Lung (tissue), 13 donors: ENCODE measurements around the gene ACOT7. TPM values are rescaled to one million over a fixed set of nuclear protein-coding genes. Genes with fewer than 3 reads are reported as not detected.

Source experiments
- ATAC-seq: fragments of 200-7000 bp; cut with Tn5 transposase; one replicate; pipeline ENCODE4 v1.9.1; 2020; ENCODE audit warnings: moderate number of reproducible peaks; ENCODE audit not compliant: insufficient read depth, low FRiP score
- DNase-seq, 3 donors: peaks; one replicate each; pipeline ENCODE4 v3.0.0-alpha.2; 2013 to 2017
- H3K27ac ChIP-seq, 2 donors: one replicate each; pipeline ENCODE4 v1.5.1; 2013; ENCODE audit warnings: mild to moderate bottlenecking in 2 of 2, moderate library complexity in 2 of 2, control low read depth in 1 of 2, inconsistent platforms in 1 of 2, low read depth in 1 of 2, low read length in 1 of 2
- H3K27me3 ChIP-seq, 3 donors: one replicate each; pipeline ENCODE4 v1.5.1; 2013; ENCODE audit warnings: low read length in 2 of 3; ENCODE audit not compliant: control insufficient read depth in 3 of 3, insufficient read depth in 3 of 3
- H3K36me3 ChIP-seq, 4 donors: one replicate each; pipeline ENCODE4 v1.5.1; 2013; ENCODE audit warnings: low read length in 4 of 4, mild to moderate bottlenecking in 1 of 4, moderate library complexity in 1 of 4; ENCODE audit not compliant: control insufficient read depth in 4 of 4, insufficient read depth in 4 of 4
- H3K4me1 ChIP-seq, 5 donors: one replicate each; pipeline ENCODE4 v1.5.1; 2013; ENCODE audit warnings: low read length in 5 of 5, mild to moderate bottlenecking in 2 of 5, moderate library complexity in 1 of 5; ENCODE audit not compliant: control insufficient read depth in 5 of 5, insufficient read depth in 5 of 5
- H3K4me3 ChIP-seq: one replicate; pipeline ENCODE4 v1.5.1; 2013; ENCODE audit warnings: mild to moderate bottlenecking, control low read depth, moderate library complexity
- H3K9ac ChIP-seq, 2 donors: one replicate each; pipeline ENCODE4 v1.5.1; 2013; ENCODE audit warnings: low read length in 2 of 2, control low read depth in 1 of 2; ENCODE audit not compliant: insufficient read depth in 1 of 2
- H3K9me3 ChIP-seq, 4 donors: one replicate each; pipeline ENCODE4 v1.5.1; 2013; ENCODE audit warnings: low read length in 3 of 4, mild to moderate bottlenecking in 1 of 4, moderate library complexity in 1 of 4; ENCODE audit not compliant: control insufficient read depth in 4 of 4, insufficient read depth in 3 of 4
- whole genome bisulfite sequencing, 2 donors: extraction: QIAGEN DNeasy Blood & Tissue Kit; methylation state at CpG; one replicate each; pipeline ENCODE4 v1.1.7; 2013; 5-methylcytosine and 5-hydroxymethylcytosine counted together
- polyA plus RNA-seq, 2 donors: library from polyadenylated mRNA; stranded (reverse); fragments of 200-250 nt; gene quantifications; one replicate each; pipeline ENCODE4 v1.2.1, GENCODE V29; 2013
- small RNA-seq: library from RNA; depleted of rRNA; stranded (forward); fragments of <200 nt; gene quantifications from one replicate; pipeline ENCODE3, GENCODE V24; 2014; ENCODE audit warnings: low replicate concordance
- total RNA-seq, 2 donors: library from RNA; depleted of rRNA in 1 of 2; stranded (reverse); fragments of >200 nt in 1 of 2; gene quantifications; one replicate each; pipeline ENCODE4 v1.2.1, GENCODE V29; 2014 to 2021
- TF ChIP-seq, protein P1 (sequence below): IDR thresholded peaks from 2 replicates; pipeline ENCODE4 v1.5.1; 2012; ENCODE audit warnings: mild to moderate bottlenecking; ENCODE audit errors: control extremely low read depth, extremely low read depth
- donor health status: control.
- donor health status: control.
- donor health status: Bipolar disorder and iron deficiency.
- donor health status: healthy.
- donor health status: DM: yes; HTN: yes; CAD: no.

The ACOT7 gene
- total and polyA plus RNA-seq, 4 donors: 8.8 to 37.4 (median 23.1) TPM

- ATAC-seq (no peak), DNase-seq (peak; percentile 38 to 52 (median 51))
- Histone ChIP-seq H3K9ac (no peak overlapping the region), H3K36me3 (peaks cover 0 to 10% (median 7%) of the 10 kb centered on the region in 4 donors), H3K4me3 (no peak overlapping the region), H3K27me3 (no peaks in the 10 kb centered on the region), H3K9me3 (no peaks in the 10 kb centered on the region), H3K27ac (no peak overlapping the region), H3K4me1 (peaks cover 0 to 3% (median 0%) of the 10 kb centered on the region in 5 donors)
- WGBS, 2 donors: 75 to 82% methylated on average over 16 of the region's 16 CpGs
- TF ChIP-seq, protein P1, sequence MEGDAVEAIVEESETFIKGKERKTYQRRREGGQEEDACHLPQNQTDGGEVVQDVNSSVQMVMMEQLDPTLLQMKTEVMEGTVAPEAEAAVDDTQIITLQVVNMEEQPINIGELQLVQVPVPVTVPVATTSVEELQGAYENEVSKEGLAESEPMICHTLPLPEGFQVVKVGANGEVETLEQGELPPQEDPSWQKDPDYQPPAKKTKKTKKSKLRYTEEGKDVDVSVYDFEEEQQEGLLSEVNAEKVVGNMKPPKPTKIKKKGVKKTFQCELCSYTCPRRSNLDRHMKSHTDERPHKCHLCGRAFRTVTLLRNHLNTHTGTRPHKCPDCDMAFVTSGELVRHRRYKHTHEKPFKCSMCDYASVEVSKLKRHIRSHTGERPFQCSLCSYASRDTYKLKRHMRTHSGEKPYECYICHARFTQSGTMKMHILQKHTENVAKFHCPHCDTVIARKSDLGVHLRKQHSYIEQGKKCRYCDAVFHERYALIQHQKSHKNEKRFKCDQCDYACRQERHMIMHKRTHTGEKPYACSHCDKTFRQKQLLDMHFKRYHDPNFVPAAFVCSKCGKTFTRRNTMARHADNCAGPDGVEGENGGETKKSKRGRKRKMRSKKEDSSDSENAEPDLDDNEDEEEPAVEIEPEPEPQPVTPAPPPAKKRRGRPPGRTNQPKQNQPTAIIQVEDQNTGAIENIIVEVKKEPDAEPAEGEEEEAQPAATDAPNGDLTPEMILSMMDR: no peak
These were observed 175.0 kb downstream of the ACOT7 start for GRCh38 chr1:6218375-6219164.

Small RNAs within 50 kb of the gene (small RNA-seq; reads per million reads assigned to genes)
- not detected for gene MIR4252

Other genes starting within 250 kb of the ACOT7 start
- under 1 TPM; 0.48 to 0.55 TPM for gene CHD5, start 213.4 kb downstream of the ACOT7 start, total RNA-seq
- gene CHD5, start 213.4 kb downstream of the ACOT7 start, polyA plus RNA-seq: under 1 TPM; 0.10 to 0.14 TPM
- 100 to 1,000 TPM; 224 to 272 TPM for gene RPL22, start 194.2 kb downstream of the ACOT7 start, total RNA-seq
- 100 to 1,000 TPM; 186 to 985 TPM for gene RPL22, start 194.2 kb downstream of the ACOT7 start, polyA plus RNA-seq
- 10 to 100 TPM; 11.1 to 14.4 TPM for gene RNF207, start 187.6 kb downstream of the ACOT7 start, total RNA-seq
- gene RNF207, start 187.6 kb downstream of the ACOT7 start, polyA plus RNA-seq: 10 to 100 TPM in 1 of 2 donors, 1 to 10 TPM in 1; 8.0 to 13.5 TPM
- gene ICMT, start 157.8 kb downstream of the ACOT7 start, total RNA-seq: 10 to 100 TPM; 30.2 to 68.5 TPM
- gene ICMT, start 157.8 kb downstream of the ACOT7 start, polyA plus RNA-seq: 10 to 100 TPM; 17.4 to 33.6 TPM
- not detected for gene HES3, start 149.6 kb downstream of the ACOT7 start, total RNA-seq
- not detected for gene HES3, start 149.6 kb downstream of the ACOT7 start, polyA plus RNA-seq
- gene GPR153, start 132.7 kb downstream of the ACOT7 start, total RNA-seq: 10 to 100 TPM in 1 of 2 donors, 1 to 10 TPM in 1; 8.0 to 17.0 TPM
- gene GPR153, start 132.7 kb downstream of the ACOT7 start, polyA plus RNA-seq: 1 to 10 TPM; 3.2 to 4.3 TPM
- gene HES2, start 26.2 kb upstream of the ACOT7 start, total RNA-seq: 1 to 10 TPM in 1 of 2 donors, under 1 TPM in 1; 0.26 to 5.0 TPM
- 1 to 10 TPM in 1 of 2 donors, under 1 TPM in 1; 0.86 to 4.5 TPM for gene HES2, start 26.2 kb upstream of the ACOT7 start, polyA plus RNA-seq
- 10 to 100 TPM; 11.2 to 20.8 TPM for gene ESPN, start 31.0 kb upstream of the ACOT7 start, total RNA-seq
- gene ESPN, start 31.0 kb upstream of the ACOT7 start, polyA plus RNA-seq: 1 to 10 TPM; 2.1 to 3.6 TPM
- 10 to 100 TPM; 11.2 to 19.8 TPM for gene TNFRSF25, start 72.4 kb upstream of the ACOT7 start, total RNA-seq
- 10 to 100 TPM in 1 of 2 donors, 1 to 10 TPM in 1; 4.9 to 12.3 TPM for gene TNFRSF25, start 72.4 kb upstream of the ACOT7 start, polyA plus RNA-seq
- 10 to 100 TPM; 11.2 to 22.9 TPM for gene PLEKHG5, start 97.9 kb upstream of the ACOT7 start, total RNA-seq
- 1 to 10 TPM; 3.4 to 8.7 TPM for gene PLEKHG5, start 97.9 kb upstream of the ACOT7 start, polyA plus RNA-seq
- gene NOL9, start 160.7 kb upstream of the ACOT7 start, total RNA-seq: 10 to 100 TPM; 26.4 to 29.4 TPM
- 1 to 10 TPM; 3.4 to 6.9 TPM for gene NOL9, start 160.7 kb upstream of the ACOT7 start, polyA plus RNA-seq
- gene TAS1R1, start 161.5 kb upstream of the ACOT7 start, total RNA-seq: under 1 TPM; 0.21 to 0.51 TPM
- gene TAS1R1, start 161.5 kb upstream of the ACOT7 start, polyA plus RNA-seq: under 1 TPM; 0.02 to 0.08 TPM
- gene ZBTB48, start 186.2 kb upstream of the ACOT7 start, total RNA-seq: 10 to 100 TPM; 21.6 to 41.3 TPM
- gene ZBTB48, start 186.2 kb upstream of the ACOT7 start, polyA plus RNA-seq: 10 to 100 TPM; 33.0 to 35.5 TPM
- 10 to 100 TPM; 16.0 to 31.3 TPM for gene KLHL21, start 209.1 kb upstream of the ACOT7 start, total RNA-seq
- gene KLHL21, start 209.1 kb upstream of the ACOT7 start, polyA plus RNA-seq: 10 to 100 TPM in 1 of 2 donors, 1 to 10 TPM in 1; 9.2 to 23.3 TPM
- 10 to 100 TPM in 1 of 2 donors, 1 to 10 TPM in 1; 8.9 to 20.6 TPM for gene PHF13, start 220.0 kb upstream of the ACOT7 start, total RNA-seq
- gene PHF13, start 220.0 kb upstream of the ACOT7 start, polyA plus RNA-seq: 1 to 10 TPM; 5.4 to 5.6 TPM
- gene THAP3, start 231.1 kb upstream of the ACOT7 start, total RNA-seq: 10 to 100 TPM; 12.6 to 26.5 TPM
- 10 to 100 TPM; 17.8 to 23.8 TPM for gene THAP3, start 231.1 kb upstream of the ACOT7 start, polyA plus RNA-seq